NCI-H2081 (cell line): Measurements from ENCODE around the gene RSBN1.
"Not testable (repeated sequence)": the region's sequence is repeated elsewhere in the genome, so short reads cannot be mapped to it uniquely, and the experiment has no call there.

Experiments used
- DNase-seq, 2 experiments: peaks; one replicate each; lab custom pipeline; 2025; lab: John Stamatoyannopoulos, UW

RSBN1 gene

DNA sequence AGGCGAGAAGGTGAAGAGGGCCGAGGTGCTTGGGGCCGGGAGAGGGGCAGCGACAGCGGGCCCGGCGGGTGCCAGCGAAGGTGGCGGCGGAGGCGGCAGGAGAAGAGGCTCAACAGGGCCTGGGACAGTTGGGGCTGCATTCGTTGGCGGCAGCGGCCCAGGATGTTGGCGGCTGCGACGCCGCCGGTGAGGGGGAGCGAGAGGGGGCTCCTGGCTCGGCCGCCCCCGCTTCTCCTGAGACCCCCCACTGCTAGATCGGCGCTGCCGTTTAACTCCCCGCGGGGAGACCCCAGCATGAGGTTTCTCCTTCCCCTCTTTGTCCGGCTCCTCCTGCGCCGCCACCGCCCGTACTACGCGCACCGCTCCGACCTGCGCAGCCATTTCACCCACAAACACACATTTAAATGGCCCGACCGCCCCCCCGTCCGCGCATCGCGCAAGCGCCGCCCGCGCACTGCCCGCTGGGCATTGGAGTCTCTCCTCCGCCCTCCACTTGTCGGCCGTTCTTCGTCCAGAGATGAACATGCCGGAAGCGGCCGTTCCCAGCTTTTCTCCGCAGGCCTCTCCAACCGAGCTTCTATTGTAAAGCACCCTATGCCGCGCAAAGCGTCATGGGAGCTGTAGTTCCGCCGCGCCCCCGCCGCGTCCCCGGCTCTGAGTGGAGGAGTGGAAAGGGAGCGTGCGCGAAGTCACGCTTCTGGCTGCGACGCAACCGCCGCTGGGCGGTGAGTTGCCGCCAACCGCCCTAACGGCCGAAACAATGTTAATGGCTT is at the start of gene RSBN1:
Gene RSBN1, minus strand, starts transcription at position 589 of the 773 bp plus-strand sequence. Its CDS starts 64 bp downstream, at position 525.
- peak; percentile 96 to 98 for DNase-seq

DNA sequence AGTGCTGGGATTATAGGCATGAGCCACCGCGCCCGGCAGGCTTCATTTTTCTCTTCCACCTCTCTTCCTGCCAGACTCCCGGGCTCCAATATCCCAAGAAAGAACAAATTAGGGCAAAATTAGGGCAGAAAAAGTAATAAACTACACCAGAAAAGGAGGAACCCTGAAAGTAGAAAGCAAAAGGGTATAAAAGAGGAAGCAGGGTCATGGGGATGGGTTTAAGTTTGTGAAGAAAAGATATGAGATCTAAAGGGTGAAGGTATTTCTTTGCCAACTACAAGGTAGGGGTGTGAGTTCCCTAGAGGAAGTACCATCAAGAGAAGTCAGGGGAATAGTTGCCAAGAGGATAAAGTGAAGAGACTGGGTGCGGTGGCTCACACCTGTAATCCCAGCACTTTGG is 49.4 kb upstream of the RSBN1 start:
- no peak for DNase-seq

GRCh38 chr1:113860891-113861290 is 48.6 kb upstream of the RSBN1 start:
- DNase-seq = no peak

DNA sequence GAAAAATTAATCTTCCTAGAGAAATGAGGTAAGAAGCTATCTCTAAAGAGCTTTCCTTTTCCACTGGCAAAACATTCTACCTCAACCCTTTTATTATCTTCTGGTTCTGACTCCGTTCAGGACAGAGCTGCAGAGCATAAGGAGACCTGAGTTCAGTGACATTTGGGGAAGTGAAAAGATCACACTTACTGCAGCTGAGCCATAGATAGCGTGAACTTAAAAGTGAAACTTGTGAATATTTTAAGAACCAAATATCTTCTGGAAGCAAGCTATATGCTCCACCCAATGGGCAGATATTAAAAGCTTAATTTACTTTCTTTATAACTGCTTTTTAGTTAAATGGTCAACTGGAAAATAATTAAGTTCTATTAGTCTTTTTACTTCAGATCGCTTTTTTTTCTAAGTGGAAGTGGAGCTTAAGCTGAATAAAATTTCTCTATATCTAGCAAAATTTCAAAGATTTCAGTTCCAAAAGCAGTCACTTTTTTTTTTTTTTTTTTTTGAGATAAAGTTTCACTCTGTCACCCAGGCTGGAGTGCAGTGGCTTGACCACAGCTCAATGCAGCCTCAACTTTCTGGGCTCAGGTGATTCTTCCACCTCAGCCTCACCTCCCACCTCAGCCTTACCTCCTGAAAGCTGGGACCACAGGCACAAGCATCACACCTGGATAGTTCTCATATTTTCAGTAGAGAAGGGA is 47.4 kb upstream of the RSBN1 start:
- no peak for DNase-seq

DNA sequence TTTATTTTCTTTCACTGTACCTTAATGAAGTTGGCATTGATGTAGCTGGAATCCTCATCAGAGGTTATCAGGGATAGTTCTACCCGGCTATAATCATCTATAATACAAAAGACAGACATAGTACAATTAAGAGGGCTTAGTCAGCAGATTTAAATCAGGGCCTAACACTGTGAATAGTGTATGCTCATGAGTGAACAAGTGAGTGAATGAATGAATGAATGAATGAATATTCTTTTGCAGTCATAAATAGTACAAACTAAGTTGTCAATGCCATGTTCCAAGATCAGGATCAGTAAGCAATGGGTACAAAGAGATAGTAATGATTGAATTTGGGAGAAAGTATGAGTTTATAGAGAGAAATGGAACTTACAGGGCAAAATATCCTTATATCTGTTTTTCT is 46.7 kb upstream of the RSBN1 start:
- DNase-seq = no peak

DNA sequence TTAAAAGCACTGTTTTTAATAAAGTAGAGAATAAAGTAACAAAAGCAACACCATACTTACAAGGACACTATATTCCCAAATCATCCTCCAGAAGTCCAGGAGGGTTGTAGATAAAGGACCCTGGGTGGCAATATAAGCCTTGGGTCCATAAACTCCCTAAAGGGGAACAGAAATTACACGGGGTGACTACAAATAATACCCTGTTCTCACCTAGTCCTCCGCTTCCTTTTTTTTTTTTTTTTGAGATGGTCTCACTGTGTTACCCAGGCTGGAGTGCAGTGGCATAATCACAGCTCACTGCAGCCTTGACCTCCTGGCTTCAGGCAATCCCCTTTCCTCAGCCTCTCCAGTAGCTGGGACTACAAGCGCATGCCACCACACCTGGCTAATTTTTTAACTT is 46.1 kb upstream of the RSBN1 start:
- DNase-seq = no peak

DNA sequence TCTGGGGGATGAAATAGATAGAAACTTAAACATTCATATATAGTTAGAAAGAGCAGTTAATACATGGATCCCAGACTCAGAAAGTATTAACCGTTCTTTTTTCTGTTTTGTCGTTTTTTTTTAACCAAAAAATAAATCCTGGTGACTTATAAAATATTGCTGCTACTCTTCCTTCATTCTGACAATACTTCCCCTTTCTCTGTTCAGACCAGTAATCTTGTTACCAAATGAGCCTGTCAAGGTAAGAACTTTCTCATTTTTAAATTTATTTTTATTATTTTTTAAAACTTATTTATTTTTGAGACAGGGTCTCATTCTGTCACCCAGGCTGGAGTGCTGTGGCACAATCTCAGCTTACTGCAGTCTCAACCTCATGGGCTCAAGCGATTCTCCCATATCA is 45.5 kb upstream of the RSBN1 start:
- DNase-seq = no peak

DNA sequence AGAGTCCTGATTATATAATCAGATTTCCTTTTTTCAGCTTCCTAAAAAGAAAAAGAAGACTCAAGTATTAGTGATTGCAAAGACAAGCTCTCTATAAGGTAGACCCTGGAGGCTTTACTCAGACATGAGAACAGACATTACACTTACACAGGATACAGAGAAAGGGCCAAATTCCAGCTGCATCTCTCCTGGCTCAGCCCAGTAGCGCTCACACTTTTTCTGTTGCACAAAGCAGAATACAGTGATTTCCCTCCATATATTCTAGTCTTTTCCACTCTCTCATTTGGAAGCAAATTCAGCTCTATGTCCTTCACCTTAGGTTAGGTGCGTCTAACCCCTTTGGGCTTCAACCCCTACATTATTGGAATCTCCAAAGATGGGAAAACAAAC is 44.1 kb upstream of the RSBN1 start:
- DNase-seq = no peak

DNA sequence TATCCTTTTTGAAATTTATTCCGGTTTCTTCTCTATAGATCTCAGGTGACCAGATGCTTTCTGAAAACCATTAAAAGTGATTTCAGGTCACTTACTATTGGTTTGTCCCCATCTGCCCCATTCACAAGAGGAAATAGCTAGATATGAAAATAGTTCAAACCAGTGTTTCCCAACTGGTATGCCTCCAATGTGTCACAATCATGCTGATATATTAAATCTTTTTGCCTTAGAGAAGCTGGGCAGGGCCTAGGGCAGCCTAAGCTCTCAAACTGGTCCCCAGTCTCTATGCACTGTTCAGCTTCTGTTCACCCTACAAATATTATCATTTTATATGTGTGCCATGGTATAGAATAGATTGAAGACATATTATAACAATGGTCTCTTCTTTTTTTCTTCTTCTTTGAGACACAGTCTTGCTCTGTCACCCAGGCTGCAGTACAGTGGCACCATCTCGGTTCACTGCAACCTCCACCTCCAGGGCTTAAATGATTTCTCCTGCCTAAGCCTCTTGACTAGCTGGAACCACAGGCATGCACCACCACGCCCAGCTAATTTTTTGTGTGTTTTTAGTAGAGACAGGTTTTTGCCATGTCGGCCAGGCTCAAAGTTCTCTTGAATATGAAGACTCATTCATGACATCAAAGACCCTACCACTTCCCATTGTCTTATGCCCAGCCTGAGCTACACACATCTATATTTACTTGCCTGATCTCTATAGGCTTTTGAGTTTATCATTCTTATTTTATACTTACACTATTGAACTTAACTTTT is 43.5 kb upstream of the RSBN1 start:
- no peak for DNase-seq

DNA sequence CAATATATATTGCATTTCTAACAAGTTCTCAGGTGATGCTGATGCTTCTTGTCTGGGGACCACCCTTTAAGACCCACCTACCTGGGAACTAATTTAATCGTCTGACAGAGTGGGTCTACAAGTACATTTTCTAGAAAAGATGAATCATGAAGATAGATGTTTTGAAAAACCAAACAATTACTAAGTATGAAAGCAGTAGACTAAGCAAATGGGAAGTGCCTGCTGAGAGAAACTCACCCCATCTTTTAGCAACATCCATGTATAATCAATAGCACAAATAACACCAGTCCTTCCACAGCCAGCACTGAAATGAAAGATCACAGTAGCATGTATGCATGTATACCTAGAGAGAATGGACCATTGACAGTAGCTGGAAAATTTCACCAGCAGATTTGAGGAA is 42.0 kb upstream of the RSBN1 start:
- DNase-seq = no peak

DNA sequence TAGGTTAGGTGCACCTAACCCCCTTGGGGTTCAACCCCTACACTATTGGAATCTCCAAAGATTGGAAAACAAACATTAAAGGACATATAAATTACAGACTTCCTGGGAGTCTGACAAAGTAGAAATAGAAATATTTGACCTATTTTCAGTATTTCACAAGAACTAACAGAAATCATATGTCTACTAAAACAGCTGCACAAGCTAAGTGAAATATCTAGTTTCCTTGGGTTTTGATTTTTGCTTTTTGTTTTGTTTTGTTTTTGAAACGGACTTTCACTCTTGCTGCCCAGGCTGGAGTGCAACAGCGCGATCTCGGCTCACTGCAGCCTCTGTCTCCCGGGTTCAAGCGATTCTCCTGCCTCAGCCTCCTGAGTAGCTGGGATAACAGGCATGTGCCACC is 40.4 kb upstream of the RSBN1 start:
- DNase-seq = not testable (repeated sequence)

- no peak for DNase-seq
Measured at GRCh38 chr1:113850127-113850796, 38.0 kb upstream of the RSBN1 start.

DNA sequence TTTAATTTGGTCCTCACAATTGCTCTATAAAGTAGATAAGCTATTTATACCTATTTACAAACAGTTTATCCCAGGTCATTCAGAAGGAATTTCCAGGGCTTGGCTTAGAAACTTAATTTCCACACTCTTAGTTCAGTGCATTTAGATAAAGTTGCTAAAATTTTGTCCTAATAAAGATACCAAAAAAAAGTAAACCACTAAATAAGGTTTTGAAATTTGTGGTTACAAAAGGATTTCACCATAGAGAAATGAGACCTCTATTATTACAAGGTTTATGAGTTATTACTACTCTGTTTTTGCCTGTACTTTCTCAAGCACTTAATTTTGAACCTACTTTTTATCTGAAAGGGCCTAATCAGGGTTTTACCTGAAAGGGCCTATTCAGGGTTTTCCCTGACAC is 36.8 kb upstream of the RSBN1 start:
- DNase-seq = no peak

DNA sequence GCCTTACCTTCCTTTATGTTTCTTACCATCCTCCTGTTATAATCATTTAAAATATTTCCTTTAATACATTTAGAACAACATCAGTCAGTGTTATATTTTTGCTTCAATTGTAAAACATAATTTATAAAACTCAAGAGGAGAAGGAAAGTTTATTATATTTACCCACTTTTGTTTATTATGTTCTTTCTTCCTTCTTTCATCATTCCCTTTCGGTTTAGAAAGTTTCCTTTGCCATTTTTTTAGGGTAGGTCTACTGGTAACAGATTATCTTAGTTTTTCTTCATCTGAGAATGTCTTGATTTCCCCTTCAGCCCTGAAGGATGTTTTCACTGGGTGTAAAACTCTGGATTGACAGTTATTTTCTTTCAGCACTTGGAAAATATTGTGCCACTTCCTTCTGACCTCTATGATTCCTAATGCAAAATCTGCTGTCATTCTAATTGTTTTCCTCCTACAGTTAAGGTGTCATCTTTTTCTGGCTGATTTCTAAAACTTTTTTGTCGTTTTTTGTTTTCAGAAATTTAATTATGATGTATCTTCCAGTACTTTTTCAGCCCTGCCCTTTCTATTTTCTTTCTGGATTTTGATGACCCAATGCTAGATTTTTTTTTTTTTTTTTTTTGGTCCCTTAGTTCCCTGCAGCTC is 34.2 kb upstream of the RSBN1 start:
- DNase-seq = no peak

- DNase-seq = no peak
Measured at GRCh38 chr1:113836534-113836933, 24.3 kb upstream of the RSBN1 start.

DNA sequence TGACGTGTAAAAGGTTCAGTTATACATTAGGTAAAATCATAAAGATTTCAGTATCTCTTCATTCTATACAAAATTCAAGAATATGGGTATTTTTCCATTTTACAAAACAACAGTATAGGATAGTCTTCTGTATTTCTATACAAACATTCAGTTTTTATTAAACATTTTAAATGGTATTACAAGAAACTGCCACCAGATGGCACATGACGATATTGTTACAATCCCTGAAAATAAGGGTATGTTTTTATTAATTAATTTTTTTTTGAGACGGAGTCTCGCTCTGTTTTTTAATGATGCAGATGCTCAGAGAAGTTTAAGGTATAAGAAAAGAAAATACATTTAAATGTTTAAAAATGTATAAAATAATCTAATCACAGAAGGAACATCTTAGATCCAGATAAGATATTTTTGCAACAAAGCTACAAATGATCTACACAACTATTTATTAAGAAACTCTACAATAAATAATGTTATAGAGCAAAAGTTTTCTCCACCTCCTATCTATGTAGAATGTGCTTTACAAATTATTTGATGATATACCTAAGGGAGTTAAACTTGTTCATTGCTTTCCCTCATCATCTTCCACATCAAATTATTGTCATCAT is 23.5 kb upstream of the RSBN1 start:
- DNase-seq = peak; percentile 28 to 34

DNA sequence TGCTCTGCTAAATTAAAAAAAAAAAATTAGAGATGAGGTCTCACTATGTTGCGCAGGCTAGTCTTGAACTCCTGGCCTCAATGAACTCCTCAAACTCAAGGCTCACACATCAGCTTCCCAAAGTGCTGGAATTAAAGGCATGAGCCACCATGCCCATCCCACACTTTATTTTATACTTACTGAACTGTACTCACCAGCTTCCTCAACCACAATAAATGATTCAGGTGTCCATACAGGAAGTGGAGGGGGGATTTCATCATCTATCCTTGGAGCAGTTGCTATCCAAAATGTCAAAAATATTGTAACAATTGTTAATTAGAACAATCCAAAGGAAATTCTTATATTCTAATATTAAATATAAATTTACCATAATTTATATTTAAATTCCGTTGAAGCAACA is 22.4 kb upstream of the RSBN1 start:
- no peak for DNase-seq

DNA sequence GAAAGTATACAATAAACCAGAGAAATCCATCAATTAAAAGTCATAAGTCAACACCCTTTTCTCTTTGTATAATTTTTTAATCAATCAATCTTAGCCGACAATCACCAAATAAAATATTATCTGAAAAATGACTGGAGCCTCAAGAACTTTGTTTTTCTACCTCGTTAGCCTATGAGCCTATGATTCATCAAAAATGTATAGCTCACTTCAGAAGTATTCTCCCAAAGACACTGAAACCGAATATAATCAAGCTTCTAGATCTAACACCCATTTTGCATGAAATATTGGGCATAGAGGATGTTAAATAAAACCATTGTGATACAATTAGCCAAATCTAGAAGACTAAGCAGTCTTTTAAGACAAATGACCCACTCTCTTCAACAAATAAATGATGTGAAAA is 17.8 kb upstream of the RSBN1 start:
- no peak for DNase-seq

- no peak for DNase-seq
Measured at GRCh38 chr1:113821916-113822315, 9.6 kb upstream of the RSBN1 start.

- no peak for DNase-seq
Measured at GRCh38 chr1:113818578-113818977, 6.3 kb upstream of the RSBN1 start.

GRCh38 chr1:113813218-113813617 is 942 bp upstream of the RSBN1 start:
- no peak for DNase-seq
